ENCODE data around the gene FNDC10.

The FNDC10 gene

DNA sequence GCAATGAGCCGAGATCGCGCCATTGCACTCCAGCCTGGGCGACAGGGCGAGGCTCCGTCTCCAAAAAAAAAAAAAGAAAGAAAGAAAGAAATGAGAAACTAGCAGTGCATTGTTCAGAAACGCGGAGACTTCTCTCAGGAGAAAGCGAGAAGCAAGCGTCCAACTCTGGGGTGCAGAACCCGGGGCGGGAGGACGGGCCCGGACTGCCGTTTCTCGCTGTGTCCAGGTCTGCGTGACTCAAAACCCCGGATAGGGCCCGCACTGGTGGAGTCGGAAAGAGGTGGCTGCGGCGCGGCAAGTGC, 15.0 kb upstream of the FNDC10 start:
- Histone ChIP-seq H3F3A (ENCODE audit: insufficient read depth) (no peaks in the 10 kb centered on the region; the same call in 1 of the 2 replicates), H2AFZ (ENCODE audit: low read depth, low read length, severe bottlenecking) (peak overlapping the region; percentile 8), H3K9ac (ENCODE audit: low read length) (peak overlapping the region; percentile 96), H3K36me3 (ENCODE audit: low read length) (no peaks in the 10 kb centered on the region), H3K27ac (ENCODE audit: low read depth, low read length) (no peak overlapping the region), H3K79me2 (ENCODE audit: insufficient read depth, low read length) (0 out of 2 replicates have a peak, but pooled peaks cover 3% of the 10 kb centered on the region), H3K27me3 (ENCODE audit: low read length) (no peaks in the 10 kb centered on the region), H3K9me2 (replicated peaks; ENCODE audit: insufficient read depth, low read length) (no peaks in the 10 kb centered on the region), H3K9me3 (ENCODE audit: insufficient read depth, low read length) (no peaks in the 10 kb centered on the region), H3K4me2 (ENCODE audit: low read depth, low read length, poor library complexity, severe bottlenecking) (peak overlapping the region; percentile 96), H3K4me3 (ENCODE audit: insufficient read depth, low read length, poor library complexity, severe bottlenecking) (peak overlapping the region; percentile 94), H4K20me1 (ENCODE audit: low read depth, low read length) (no peaks in the 10 kb centered on the region)
- TF ChIP-seq, protein P1, sequence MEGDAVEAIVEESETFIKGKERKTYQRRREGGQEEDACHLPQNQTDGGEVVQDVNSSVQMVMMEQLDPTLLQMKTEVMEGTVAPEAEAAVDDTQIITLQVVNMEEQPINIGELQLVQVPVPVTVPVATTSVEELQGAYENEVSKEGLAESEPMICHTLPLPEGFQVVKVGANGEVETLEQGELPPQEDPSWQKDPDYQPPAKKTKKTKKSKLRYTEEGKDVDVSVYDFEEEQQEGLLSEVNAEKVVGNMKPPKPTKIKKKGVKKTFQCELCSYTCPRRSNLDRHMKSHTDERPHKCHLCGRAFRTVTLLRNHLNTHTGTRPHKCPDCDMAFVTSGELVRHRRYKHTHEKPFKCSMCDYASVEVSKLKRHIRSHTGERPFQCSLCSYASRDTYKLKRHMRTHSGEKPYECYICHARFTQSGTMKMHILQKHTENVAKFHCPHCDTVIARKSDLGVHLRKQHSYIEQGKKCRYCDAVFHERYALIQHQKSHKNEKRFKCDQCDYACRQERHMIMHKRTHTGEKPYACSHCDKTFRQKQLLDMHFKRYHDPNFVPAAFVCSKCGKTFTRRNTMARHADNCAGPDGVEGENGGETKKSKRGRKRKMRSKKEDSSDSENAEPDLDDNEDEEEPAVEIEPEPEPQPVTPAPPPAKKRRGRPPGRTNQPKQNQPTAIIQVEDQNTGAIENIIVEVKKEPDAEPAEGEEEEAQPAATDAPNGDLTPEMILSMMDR (IDR thresholded peaks at IDR 0.05; ENCODE audit: insufficient read depth, low read length, poor library complexity, severe bottlenecking), result no peak
- TF ChIP-seq EZH2phosphoT487 (conservative IDR thresholded peaks at IDR 0.05; ENCODE audit: low read length), result no peak

DNA sequence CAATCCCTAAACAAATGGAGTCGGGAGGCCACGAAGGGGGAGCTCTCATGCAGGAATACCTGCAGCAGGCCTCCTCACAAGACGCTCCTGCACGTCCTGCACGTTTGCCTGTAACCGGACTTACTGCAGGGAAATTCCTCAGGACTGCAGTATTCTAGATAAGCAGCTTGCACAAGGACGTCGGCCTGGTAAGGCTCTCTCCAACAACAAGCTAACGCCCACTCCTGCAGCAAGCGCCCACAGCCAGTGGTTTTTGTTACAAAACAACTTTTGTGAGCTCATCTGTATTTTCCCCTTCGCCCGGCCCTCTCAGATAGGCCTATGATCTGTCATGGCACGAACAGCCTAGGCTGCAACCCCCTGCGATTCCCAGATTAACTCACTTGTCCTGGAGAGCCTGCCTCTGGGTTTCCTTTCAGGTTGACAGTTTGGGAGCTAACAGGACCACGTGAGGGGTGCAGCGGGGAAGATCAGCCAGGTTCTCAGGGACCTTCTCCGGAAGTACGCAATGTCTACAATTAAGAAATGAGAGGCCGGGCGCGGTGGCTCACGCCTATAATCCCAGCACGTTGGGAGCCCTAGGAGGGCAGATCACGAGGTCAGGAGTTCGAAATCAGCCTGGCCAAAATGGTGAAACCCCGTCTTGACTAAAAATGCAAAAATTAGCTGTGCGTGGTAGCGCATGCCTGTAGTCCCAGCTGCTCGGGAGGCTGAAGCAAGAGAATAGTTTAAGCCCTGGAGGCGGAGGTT, 14.4 kb upstream of the FNDC10 start:
- Histone ChIP-seq H3K36me3 (ENCODE audit: low read length) (no peaks in the 10 kb centered on the region), H3K4me2 (ENCODE audit: low read depth, low read length, poor library complexity, severe bottlenecking) (peak overlapping the region; percentile 96), H3K27ac (ENCODE audit: low read depth, low read length) (no peak overlapping the region), H3K27me3 (ENCODE audit: low read length) (no peaks in the 10 kb centered on the region), H3K9me3 (ENCODE audit: insufficient read depth, low read length) (no peaks in the 10 kb centered on the region), H3K79me2 (ENCODE audit: insufficient read depth, low read length) (0 out of 2 replicates have a peak, but pooled peaks cover 3% of the 10 kb centered on the region), H2AFZ (ENCODE audit: low read depth, low read length, severe bottlenecking) (peak overlapping the region; percentile 8), H3K9ac (ENCODE audit: low read length) (peak overlapping the region; percentile 96), H3K9me2 (replicated peaks; ENCODE audit: insufficient read depth, low read length) (no peaks in the 10 kb centered on the region), H3K4me3 (ENCODE audit: insufficient read depth, low read length, poor library complexity, severe bottlenecking) (peak overlapping the region; percentile 94), H4K20me1 (ENCODE audit: low read depth, low read length) (no peaks in the 10 kb centered on the region), H3F3A (ENCODE audit: insufficient read depth) (no peaks in the 10 kb centered on the region; the same call in 1 of the 2 replicates)
- TF ChIP-seq, protein P1 (IDR thresholded peaks at IDR 0.05; ENCODE audit: insufficient read depth, low read length, poor library complexity, severe bottlenecking), result no peak
- TF ChIP-seq EZH2phosphoT487 (conservative IDR thresholded peaks at IDR 0.05; ENCODE audit: low read length), result no peak

DNA sequence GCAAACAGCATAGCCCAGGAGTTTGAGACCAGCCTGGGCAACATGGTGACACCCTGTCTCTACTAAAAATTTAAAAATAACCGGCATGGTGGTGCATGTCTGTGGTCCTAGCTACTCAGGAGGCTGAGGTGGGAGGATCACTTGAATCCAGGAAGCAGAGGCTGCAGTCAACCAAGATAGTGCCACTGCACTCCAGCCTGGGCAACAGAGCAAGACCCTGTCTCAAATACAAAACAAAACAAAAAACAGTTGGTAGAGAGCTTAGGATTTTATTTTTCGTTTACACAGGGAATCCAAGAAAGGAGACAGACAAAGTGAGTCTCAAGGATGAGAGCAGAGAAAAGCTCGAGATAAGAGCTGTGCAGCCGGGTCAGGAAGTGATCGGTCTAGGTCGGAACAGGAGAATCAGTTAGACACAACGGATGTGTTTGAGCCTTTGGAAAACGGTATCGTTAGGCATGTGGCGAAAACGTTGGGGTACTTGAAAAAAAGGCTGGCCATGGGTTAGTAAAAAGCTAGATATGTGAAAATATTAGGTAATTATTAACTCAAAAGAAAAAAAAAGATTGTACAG, 13.7 kb upstream of the FNDC10 start:
- Histone ChIP-seq H2AFZ (ENCODE audit: low read depth, low read length, severe bottlenecking) (no peak overlapping the region), H3F3A (ENCODE audit: insufficient read depth) (no peaks in the 10 kb centered on the region; the same call in 1 of the 2 replicates), H4K20me1 (ENCODE audit: low read depth, low read length) (no peaks in the 10 kb centered on the region), H3K27ac (ENCODE audit: low read depth, low read length) (no peak overlapping the region), H3K36me3 (ENCODE audit: low read length) (no peaks in the 10 kb centered on the region), H3K79me2 (ENCODE audit: insufficient read depth, low read length) (0 out of 2 replicates have a peak, but pooled peaks cover 3% of the 10 kb centered on the region), H3K9ac (ENCODE audit: low read length) (peak overlapping the region; percentile 96; the same call in 1 of the 2 replicates), H3K9me3 (ENCODE audit: insufficient read depth, low read length) (no peaks in the 10 kb centered on the region), H3K9me2 (replicated peaks; ENCODE audit: insufficient read depth, low read length) (no peaks in the 10 kb centered on the region), H3K4me3 (ENCODE audit: insufficient read depth, low read length, poor library complexity, severe bottlenecking) (no peak overlapping the region), H3K4me2 (ENCODE audit: low read depth, low read length, poor library complexity, severe bottlenecking) (peak overlapping the region; percentile 96), H3K27me3 (ENCODE audit: low read length) (no peaks in the 10 kb centered on the region)
- TF ChIP-seq EZH2phosphoT487 (conservative IDR thresholded peaks at IDR 0.05; ENCODE audit: low read length), result no peak

DNA sequence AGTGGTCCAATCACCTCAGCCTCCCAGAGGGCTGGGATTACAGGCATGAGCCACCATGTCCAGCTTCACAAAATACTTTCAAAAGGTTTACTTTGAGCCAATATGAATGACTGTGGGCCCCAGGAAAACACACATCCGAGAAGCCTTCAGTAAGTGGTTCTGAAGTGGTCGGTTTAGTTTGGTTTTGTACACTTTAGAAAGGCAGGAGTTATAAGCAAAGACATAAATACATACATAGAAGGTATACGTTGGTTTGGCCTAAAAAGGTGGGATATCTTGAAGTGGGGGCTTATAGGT, 12.1 kb upstream of the FNDC10 start:
- no peak overlapping the region for H3K27ac ChIP-seq (ENCODE audit: low read depth, low read length)
- no peaks in the 10 kb centered on the region for H3F3A ChIP-seq (ENCODE audit: insufficient read depth)
- no peak overlapping the region for H3K9ac ChIP-seq (ENCODE audit: low read length)
- H3K9me3 ChIP-seq (ENCODE audit: insufficient read depth, low read length), result no peaks in the 10 kb centered on the region
- H3K27me3 ChIP-seq (ENCODE audit: low read length), result no peaks in the 10 kb centered on the region
- TF ChIP-seq, protein P1 (IDR thresholded peaks at IDR 0.05; ENCODE audit: insufficient read depth, low read length, poor library complexity, severe bottlenecking), result no peak
- no peak for TF ChIP-seq EZH2phosphoT487 (conservative IDR thresholded peaks at IDR 0.05; ENCODE audit: low read length)
- no peak overlapping the region for H3K4me3 ChIP-seq (ENCODE audit: insufficient read depth, low read length, poor library complexity, severe bottlenecking)
- no peaks in the 10 kb centered on the region for H3K36me3 ChIP-seq (ENCODE audit: low read length)
- H3K9me2 ChIP-seq (replicated peaks; ENCODE audit: insufficient read depth, low read length), result no peaks in the 10 kb centered on the region
- H2AFZ ChIP-seq (ENCODE audit: low read depth, low read length, severe bottlenecking), result no peak overlapping the region
- no peaks in the 10 kb centered on the region for H4K20me1 ChIP-seq (ENCODE audit: low read depth, low read length)
- H3K79me2 ChIP-seq (ENCODE audit: insufficient read depth, low read length), result 0 out of 2 replicates have a peak, but pooled peaks cover 3% of the 10 kb centered on the region
- H3K4me2 ChIP-seq (ENCODE audit: low read depth, low read length, poor library complexity, severe bottlenecking), result no peak overlapping the region
